HepG2 (cell line): Measurements from ENCODE around the gene ABCG2.

Experiments used
- ATF7 ChIP-seq, 2 experiments: fragments of 450-650 bp in 1 of 2; sonication (generic) in 1 of 2; formaldehyde crosslinking in 1 of 2; IDR thresholded peaks; 2 replicates each; pipeline versions ENCODE4 v1.4.0 to v1.6.1; 2016 to 2020; ENCODE audit warnings: antibody characterized with exemption in 1 of 2, mild to moderate bottlenecking in 1 of 2, missing genetic modification reagents in 1 of 2
- BHLHE40 ChIP-seq: IDR thresholded peaks from 2 replicates; pipeline ENCODE4 v1.6.1; 2011; ENCODE audit warnings: low read length, improper control_type of control experiment
- ELF4 ChIP-seq: sonication (generic); formaldehyde crosslinking; IDR thresholded peaks from 2 replicates; pipeline ENCODE4 v1.5.0; 2020; ENCODE audit warnings: missing genetic modification reagents, mild to moderate bottlenecking, moderate library complexity, borderline replicate concordance
- HDAC1 ChIP-seq: sonication (generic); formaldehyde crosslinking; IDR thresholded peaks from 2 replicates; pipeline ENCODE4 v1.5.1; 2020; ENCODE audit warnings: mild to moderate bottlenecking, missing genetic modification reagents
- HNRNPK ChIP-seq: fragments of 200-400 bp; formaldehyde crosslinking; IDR thresholded peaks from 2 replicates; pipeline ENCODE4 v1.6.1; 2018; ENCODE audit warnings: low read length, low read depth, moderate library complexity, mild to moderate bottlenecking; ENCODE audit not compliant: poor library complexity, severe bottlenecking
- KAT8 ChIP-seq: IDR thresholded peaks from 2 replicates; pipeline ENCODE4 v1.6.1; 2016; ENCODE audit warnings: missing genetic modification reagents, missing compliant biosample characterization
- MAFK ChIP-seq, 2 experiments: IDR thresholded peaks in 1 of 2; conservative IDR thresholded peaks in 1 of 2; 2 replicates each; pipeline ENCODE4 v1.6.1; 2011; ENCODE audit warnings: improper control_type of control experiment in 2 of 2, low read length in 2 of 2
- MZF1 ChIP-seq: sonication (generic); formaldehyde crosslinking; IDR thresholded peaks from 2 replicates; pipeline ENCODE4 v1.8.1; 2023; ENCODE audit warnings: mild to moderate bottlenecking, missing genetic modification reagents, borderline replicate concordance
- POLR2A ChIP-seq, 2 experiments: IDR thresholded peaks; 2 replicates each; pipeline ENCODE4 v1.6.1; 2011; ENCODE audit warnings: low read depth in 2 of 2, low read length in 2 of 2, mild to moderate bottlenecking in 1 of 2, moderate library complexity in 1 of 2; ENCODE audit not compliant: insufficient read depth in 1 of 2
- RAD51 ChIP-seq: fragments of 450-650 bp; IDR thresholded peaks from 2 replicates; pipeline ENCODE4 v1.6.1; 2016; ENCODE audit warnings: borderline replicate concordance
- SIN3A ChIP-seq: IDR thresholded peaks from 2 replicates; pipeline ENCODE4 v1.6.1; 2011; ENCODE audit warnings: low read depth, mild to moderate bottlenecking, control low read depth, low read length, borderline replicate concordance
- SMC3 ChIP-seq: IDR thresholded peaks from 2 replicates; pipeline ENCODE4 v1.6.1; 2011; ENCODE audit warnings: low read length, improper control_type of control experiment
- SRSF1 ChIP-seq: fragments of 200-400 bp; formaldehyde crosslinking; optimal IDR thresholded peaks from 2 replicates; pipeline ENCODE3; 2017; ENCODE audit warnings: mild to moderate bottlenecking, low read depth, low read length, moderate library complexity
- TF ChIP-seq, protein P1 (sequence below): sonication (generic); formaldehyde crosslinking; IDR thresholded peaks from 2 replicates; pipeline ENCODE4 v1.5.0; 2020; ENCODE audit warnings: missing genetic modification reagents

DNA sequence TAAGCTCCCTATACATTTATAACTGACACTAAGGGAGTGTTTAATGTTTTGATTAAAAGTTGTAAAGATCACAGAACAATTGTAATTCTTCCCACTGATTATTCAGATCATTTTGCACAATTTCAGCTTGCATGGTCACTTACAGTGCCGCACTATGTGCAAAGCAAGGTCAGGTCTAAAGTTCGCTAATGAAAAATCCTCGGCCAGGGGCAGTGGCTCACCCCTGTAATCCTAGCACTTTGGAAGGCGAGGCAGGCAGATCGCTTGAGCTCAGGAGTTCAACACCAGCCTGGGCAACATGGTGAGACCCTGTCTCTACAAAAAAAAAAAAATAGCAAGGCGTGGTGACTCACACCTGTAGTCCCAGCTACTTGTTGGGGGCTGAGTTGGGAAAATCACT is 94.0 kb downstream of the ABCG2 start:
- no peak for TF ChIP-seq BHLHE40
- TF ChIP-seq MZF1 = no peak
- no peak for TF ChIP-seq HDAC1 (CRISPR knock-in tag)
- no peak for TF ChIP-seq ATF7 (IDR thresholded peaks at IDR 0.05)
- no peak for TF ChIP-seq ATF7 (CRISPR knock-in tag; IDR thresholded peaks at IDR 0.05)
- TF ChIP-seq MAFK (conservative IDR thresholded peaks at IDR 0.05 in 1 of 2, IDR thresholded peaks at IDR 0.05 in 1 of 2; ENCODE audit: low read length in 2 of 2) = no peak
- no peak for TF ChIP-seq KAT8
- no peak for TF ChIP-seq SMC3
- no peak for TF ChIP-seq SRSF1
- TF ChIP-seq, protein P1, sequence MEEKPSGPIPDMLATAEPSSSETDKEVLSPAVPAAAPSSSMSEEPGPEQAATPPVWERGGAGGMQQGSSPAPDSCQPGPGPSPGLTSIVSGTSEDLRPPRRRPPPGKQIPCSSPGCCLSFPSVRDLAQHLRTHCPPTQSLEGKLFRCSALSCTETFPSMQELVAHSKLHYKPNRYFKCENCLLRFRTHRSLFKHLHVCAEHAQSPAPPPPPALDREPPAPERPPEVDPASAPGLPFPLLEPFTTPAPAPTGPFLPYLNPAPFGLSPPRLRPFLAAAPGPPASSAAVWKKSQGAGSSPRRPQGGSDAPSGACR = no peak
- TF ChIP-seq HNRNPK = no peak
- no peak for TF ChIP-seq ELF4 (CRISPR knock-in tag)
- no peak for TF ChIP-seq SIN3A
- TF ChIP-seq RAD51 = no peak
- TF ChIP-seq POLR2A (IDR thresholded peaks at IDR 0.05; ENCODE audit: insufficient read depth in 1 of 2, low read depth in 2 of 2, low read length in 2 of 2) = no peak
